ENCODE measurements around the gene WNT7A. TPM values are rescaled to one million over a fixed set of nuclear protein-coding genes. Genes with fewer than 3 reads are reported as not detected.

The WNT7A gene
- total RNA-seq, 1 experiment from 2014 or later, result 0.34 TPM

- no TSS peak for BruUV-seq (replicated peaks)
These were observed 111.4 kb downstream of the WNT7A start for GRCh38 chr3:13768453-13768852.

GRCh38 chr3:13767896-13768295, 112.0 kb downstream of the WNT7A start:
- no peaks in the 10 kb centered on the region for H3K9me3 ChIP-seq (ENCODE audit: control insufficient read depth in 1 of 2, insufficient read depth in 1 of 2, low read depth in 1 of 2, low read length in 2 of 2)
- H3K36me3 ChIP-seq (ENCODE audit: control insufficient read depth in 1 of 2, insufficient read depth in 2 of 2, low read length in 2 of 2), result no peaks in the 10 kb centered on the region
- no peak overlapping the region for H3K4me2 ChIP-seq (ENCODE audit: low read length)
- no peak overlapping the region for H2AFZ ChIP-seq (ENCODE audit: low read depth, low read length, poor library complexity, severe bottlenecking)
- no peak overlapping the region for H3K4me3 ChIP-seq (replicated peaks in 1 of 2; ENCODE audit: low read depth in 1 of 2, low read length in 2 of 2)
- no peaks in the 10 kb centered on the region for H4K20me1 ChIP-seq (ENCODE audit: insufficient read depth)
- DNase-seq (ENCODE audit: low read depth, low spot score) (no peak), ATAC-seq (no peak)
- BruUV-seq (replicated peaks), result no TSS peak
- intact Hi-C loops (cut with micrococcal nuclease), result loop anchor here (10.0 kb wide), 1 partner anchor 117 kb away; the partner anchor contains the start of gene WNT7A
- ChIA-PET RAD21 (ENCODE audit: low non-redundant PET in 1 of 2, low total read pairs in 2 of 2, uncharacterized antibody in 2 of 2, unreplicated experiment in 2 of 2) (no interaction called here), POLR2A (no interaction called here), CTCF (no interaction called here)
- H3K79me2 ChIP-seq (ENCODE audit: insufficient read depth, low read length), result no peaks in the 10 kb centered on the region
- H3K27ac ChIP-seq (ENCODE audit: low read depth, low read length), result no peak overlapping the region
- no peaks in the 10 kb centered on the region for H3K4me1 ChIP-seq (ENCODE audit: control insufficient read depth in 1 of 2, insufficient read depth in 2 of 2, low read length in 2 of 2)
- no peaks in the 10 kb centered on the region for H3K9me2 ChIP-seq (ENCODE audit: insufficient read depth)
- no peaks in the 10 kb centered on the region for H3K27me3 ChIP-seq (ENCODE audit: insufficient read depth, low read length)
- no peak overlapping the region for H3K9ac ChIP-seq (ENCODE audit: low read length)
- no peak for TF ChIP-seq CEBPB (IDR thresholded peaks at IDR 0.05; ENCODE audit: low read depth)

More at GRCh38 chr3:13768453-13768852, 111.4 kb downstream of the WNT7A start:
- Histone ChIP-seq H3K36me3 (ENCODE audit: control insufficient read depth in 1 of 2, insufficient read depth in 2 of 2, low read length in 2 of 2) (no peaks in the 10 kb centered on the region), H4K20me1 (ENCODE audit: insufficient read depth) (no peaks in the 10 kb centered on the region), H3K27ac (ENCODE audit: low read depth, low read length) (no peak overlapping the region), H3K9me2 (ENCODE audit: insufficient read depth) (no peaks in the 10 kb centered on the region), H3K9ac (ENCODE audit: low read length) (no peak overlapping the region), H3K4me2 (ENCODE audit: low read length) (no peak overlapping the region), H3K79me2 (ENCODE audit: insufficient read depth, low read length) (no peaks in the 10 kb centered on the region), H3K27me3 (ENCODE audit: insufficient read depth, low read length) (no peaks in the 10 kb centered on the region), H3K4me1 (ENCODE audit: control insufficient read depth in 1 of 2, insufficient read depth in 2 of 2, low read length in 2 of 2) (no peaks in the 10 kb centered on the region), H3K4me3 (replicated peaks in 1 of 2; ENCODE audit: low read depth in 1 of 2, low read length in 2 of 2) (no peak overlapping the region), H3K9me3 (ENCODE audit: control insufficient read depth in 1 of 2, insufficient read depth in 1 of 2, low read depth in 1 of 2, low read length in 2 of 2) (no peaks in the 10 kb centered on the region), H2AFZ (ENCODE audit: low read depth, low read length, poor library complexity, severe bottlenecking) (no peak overlapping the region)
- ATAC-seq (no peak), DNase-seq (ENCODE audit: low read depth, low spot score) (no peak)
- CTCF ChIA-PET, result no interaction called here
- POLR2A ChIA-PET, result no interaction called here
- RAD21 ChIA-PET (ENCODE audit: low non-redundant PET in 1 of 2, low total read pairs in 2 of 2, uncharacterized antibody in 2 of 2, unreplicated experiment in 2 of 2), result no interaction called here
- no peak for TF ChIP-seq SIN3A (IDR thresholded peaks at IDR 0.05; ENCODE audit: low read depth)
- no peak for TF ChIP-seq FOSL1 (IDR thresholded peaks at IDR 0.05; ENCODE audit: low read depth)
- no peak for TF ChIP-seq MAX (IDR thresholded peaks at IDR 0.05)
- 0 out of 2 replicates have a peak, but pooled peaks have one; percentile 6 for TF ChIP-seq RAD21 (IDR thresholded peaks at IDR 0.05; ENCODE audit: low read depth)
- intact Hi-C loops (cut with micrococcal nuclease), result loop anchor here (10.0 kb wide), 1 partner anchor 116 kb away; the partner anchor contains the start of gene WNT7A
